ENCODE data around the gene SCAI.
A peak's percentile ranks its signal among the peaks of the same experiment; 100 is the strongest.
"Not testable (repeated sequence)": the region's sequence is repeated elsewhere in the genome, so short reads cannot be mapped to it uniquely, and the experiment has no call there.

Gene SCAI

DNA sequence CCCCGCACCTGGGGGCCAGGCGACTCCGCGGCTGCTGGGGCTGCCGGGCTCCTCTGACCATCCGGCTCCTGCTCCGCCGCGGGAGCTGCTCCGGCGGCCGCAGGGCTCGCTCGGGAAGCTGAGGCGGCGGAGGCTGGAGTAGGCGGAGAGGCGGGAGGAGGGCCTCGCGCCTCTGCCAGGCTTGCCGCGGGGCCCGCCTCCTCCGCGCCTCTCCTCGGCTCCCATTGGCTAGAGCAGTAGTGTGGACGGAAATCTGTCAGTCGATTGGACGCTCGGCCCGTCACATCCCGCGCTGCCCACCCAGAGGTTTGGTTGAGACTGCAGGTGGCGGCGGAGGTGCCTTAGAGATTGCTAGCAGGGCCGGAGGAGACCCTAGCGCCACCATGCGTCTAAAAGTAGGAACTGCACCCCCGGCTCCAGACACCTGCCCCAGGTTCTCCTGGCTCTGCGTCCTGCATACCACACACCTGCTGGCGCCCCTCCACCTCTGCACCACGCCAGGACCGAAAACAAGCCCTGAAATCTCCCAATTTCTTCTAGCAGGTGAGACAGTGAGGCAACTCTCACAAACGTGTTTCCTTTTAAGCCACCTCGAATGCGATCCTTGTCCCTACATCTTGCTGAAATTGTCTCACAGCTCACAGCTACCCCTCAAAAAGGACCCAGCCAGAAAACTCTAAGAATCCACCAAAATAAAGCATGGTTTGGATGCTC, at the start of gene SCAI:
TSS of gene SCAI (minus strand) at position 152 of the 714 bp plus-strand sequence. CDS start at position 61, 91 bp downstream.
- no peaks in the 10 kb centered on the region for H3K9me3 ChIP-seq (ENCODE audit: low read depth, low read length)
- peak; percentile 90 for DNase-seq (ENCODE audit: low read depth, low spot score)
- H3K4me3 ChIP-seq = peak within 1 kb of the TSS; percentile 77
- no peak within 1 kb of the TSS for H3K27ac ChIP-seq
- H3K36me3 ChIP-seq (ENCODE audit: insufficient read depth, low read length) = peaks cover 3% of the 10 kb centered on the region; the same call in 1 of the 2 replicates
- TF ChIP-seq FOXP2 (optimal IDR thresholded peaks at IDR 0.05; ENCODE audit: control extremely low read depth, extremely low read length, insufficient read depth) (no peak), POLR2AphosphoS5 (IDR thresholded peaks at IDR 0.05; ENCODE audit: borderline replicate concordance, low read depth, low read length) (peak; percentile 75; the same call in 1 of the 2 replicates)
- H3K9ac ChIP-seq (ENCODE audit: insufficient read length) = peak within 1 kb of the TSS; percentile 74

DNA sequence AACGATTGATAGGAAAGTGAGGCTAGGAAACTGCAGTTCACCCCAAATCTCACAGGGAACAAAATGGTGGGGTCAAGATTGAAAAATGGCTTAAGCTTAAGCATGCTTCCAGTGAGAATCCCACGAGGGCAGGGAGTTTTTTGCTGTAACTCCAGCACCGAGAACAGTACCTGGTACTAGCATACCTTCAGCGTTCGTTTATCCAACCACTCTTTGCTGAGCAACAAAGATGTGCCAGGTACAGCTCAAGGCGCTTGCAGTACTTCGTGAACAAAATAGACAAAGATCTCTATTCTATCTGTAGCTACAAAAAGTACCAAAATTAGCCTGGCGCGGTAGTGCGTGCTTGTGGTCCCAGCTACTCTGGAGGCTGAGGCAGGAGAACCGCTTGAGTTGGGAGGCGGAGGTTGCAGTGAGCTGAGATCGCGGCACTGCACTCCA, 47.1 kb upstream of the SCAI start:
- Histone ChIP-seq H3K9ac (ENCODE audit: insufficient read length) (peak overlapping the region; percentile 96), H3K4me3 (peak overlapping the region; percentile 89), H3K27ac (peak overlapping the region; percentile 89), H3K36me3 (ENCODE audit: insufficient read depth, low read length) (no peaks in the 10 kb centered on the region), H3K9me3 (ENCODE audit: low read depth, low read length) (no peaks in the 10 kb centered on the region)
- no peak for DNase-seq (ENCODE audit: low read depth, low spot score)
- TF ChIP-seq FOXP2 (optimal IDR thresholded peaks at IDR 0.05; ENCODE audit: control extremely low read depth, extremely low read length, insufficient read depth) (no peak), POLR2AphosphoS5 (IDR thresholded peaks at IDR 0.05; ENCODE audit: borderline replicate concordance, low read depth, low read length) (no peak), EZH2 (IDR thresholded peaks at IDR 0.05) (no peak)

DNA sequence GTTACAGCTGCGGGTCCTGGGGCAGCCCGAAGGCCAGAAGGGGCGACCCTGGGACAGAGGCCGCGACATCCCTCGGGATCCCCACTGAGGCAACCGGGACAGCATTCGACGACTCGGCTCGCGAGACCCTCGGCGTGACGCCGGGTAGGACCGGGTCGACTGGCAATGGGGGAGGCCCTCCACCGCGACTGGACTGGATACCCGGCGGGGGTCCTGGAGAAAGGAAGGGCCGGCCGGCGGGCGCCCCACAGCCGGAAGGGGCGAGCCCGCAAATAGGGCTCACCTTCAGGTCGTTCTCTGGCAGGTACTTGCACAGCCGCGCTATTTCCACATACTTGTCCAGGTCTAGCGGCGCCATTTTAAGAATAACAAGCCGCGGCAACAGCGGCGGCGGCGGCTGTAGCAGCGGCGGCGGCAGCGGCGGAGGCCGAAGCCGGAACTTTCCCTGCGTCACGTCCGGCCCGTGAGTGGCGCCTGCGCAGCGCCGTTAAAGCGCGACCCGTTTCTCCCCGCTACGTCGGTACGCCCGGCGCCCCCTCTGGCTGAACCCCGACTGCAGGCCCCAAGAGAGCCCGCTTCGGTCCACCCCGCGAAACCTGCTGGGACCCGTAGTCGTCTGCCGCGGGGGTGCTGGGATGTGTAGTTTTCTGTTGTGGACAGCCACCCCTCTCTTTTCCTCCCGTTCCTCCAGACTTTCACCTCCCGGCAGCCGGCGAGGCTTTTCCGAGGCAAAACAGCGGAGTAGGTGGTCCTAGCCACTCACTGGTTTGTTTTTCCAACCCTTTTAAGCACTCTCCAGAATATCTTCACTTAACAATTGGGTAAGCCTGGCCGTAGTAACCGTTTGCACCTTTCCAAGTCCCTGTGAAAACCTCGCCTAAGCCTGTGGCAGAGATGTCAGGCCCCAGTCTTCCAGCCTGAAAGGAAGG, 46.3 kb upstream of the SCAI start, which contains the start of gene PPP6C:
TSS of gene PPP6C (minus strand) at position 443 of the 929 bp plus-strand sequence. CDS start at position 358, 85 bp downstream.
- H3K9me3 ChIP-seq (ENCODE audit: low read depth, low read length) = no peaks in the 10 kb centered on the region
- H3K9ac ChIP-seq (ENCODE audit: insufficient read length) = peak within 1 kb of the TSS; percentile 96
- peak; percentile 55 for DNase-seq (ENCODE audit: low read depth, low spot score)
- H3K36me3 ChIP-seq (ENCODE audit: insufficient read depth, low read length) = no peaks in the 10 kb centered on the region
- TF ChIP-seq EZH2 (IDR thresholded peaks at IDR 0.05) (no peak), POLR2AphosphoS5 (IDR thresholded peaks at IDR 0.05; ENCODE audit: borderline replicate concordance, low read depth, low read length) (peak; percentile 82), FOXP2 (optimal IDR thresholded peaks at IDR 0.05; ENCODE audit: control extremely low read depth, extremely low read length, insufficient read depth) (peak; percentile 34)
- peak within 1 kb of the TSS; percentile 89 for H3K27ac ChIP-seq
- H3K4me3 ChIP-seq = peak within 1 kb of the TSS; percentile 89

DNA sequence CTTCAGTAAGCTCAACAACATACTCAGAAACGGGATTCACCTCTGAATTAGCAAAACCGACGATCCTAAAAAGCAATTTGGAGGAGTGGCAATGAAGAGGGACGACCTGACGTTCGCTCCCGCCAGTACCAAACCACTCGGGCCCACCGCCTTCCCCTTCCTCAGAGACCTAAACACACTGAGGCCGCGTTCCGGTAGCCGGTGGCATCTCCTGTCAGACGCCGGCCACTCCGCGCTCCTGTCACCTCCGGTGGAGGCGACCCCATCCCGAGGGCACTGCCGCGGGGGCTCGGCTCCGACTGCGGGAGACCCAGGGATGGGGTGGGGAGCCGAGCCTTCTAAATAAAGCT, 45.7 kb upstream of the SCAI start:
- Histone ChIP-seq H3K27ac (peak overlapping the region; percentile 89; the same call in 1 of the 2 replicates), H3K9me3 (ENCODE audit: low read depth, low read length) (no peaks in the 10 kb centered on the region), H3K4me3 (peak overlapping the region; percentile 89), H3K9ac (ENCODE audit: insufficient read length) (peak overlapping the region; percentile 96), H3K36me3 (ENCODE audit: insufficient read depth, low read length) (peaks cover under 1% of the 10 kb centered on the region; the same call in 1 of the 2 replicates)
- no peak for DNase-seq (ENCODE audit: low read depth, low spot score)
- TF ChIP-seq POLR2AphosphoS5 (IDR thresholded peaks at IDR 0.05; ENCODE audit: borderline replicate concordance, low read depth, low read length) (no peak), FOXP2 (optimal IDR thresholded peaks at IDR 0.05; ENCODE audit: control extremely low read depth, extremely low read length, insufficient read depth) (no peak), EZH2 (IDR thresholded peaks at IDR 0.05) (no peak)

DNA sequence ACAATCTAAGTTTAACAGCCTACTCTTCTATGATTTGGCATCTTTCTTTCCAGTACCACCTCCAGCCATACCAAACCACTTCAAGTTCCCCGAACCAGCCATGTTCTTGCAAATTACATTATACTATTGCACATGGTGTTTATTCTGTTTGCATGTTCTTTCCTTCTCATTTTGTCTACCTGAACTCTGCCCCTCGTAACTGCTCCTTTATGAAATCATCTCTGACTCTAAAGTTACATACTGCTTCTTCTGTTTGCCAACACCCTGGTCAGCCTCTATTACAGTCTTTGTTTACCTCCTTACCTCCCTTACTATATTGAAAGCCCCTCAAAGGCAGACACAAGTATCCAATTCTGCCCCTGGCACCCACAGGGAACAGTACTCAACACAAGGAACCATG, 40.2 kb upstream of the SCAI start:
- Histone ChIP-seq H3K36me3 (ENCODE audit: insufficient read depth, low read length) (peaks cover 10% of the 10 kb centered on the region; the same call in 1 of the 2 replicates), H3K4me3 (no peak overlapping the region), H3K9me3 (ENCODE audit: low read depth, low read length) (no peaks in the 10 kb centered on the region), H3K9ac (ENCODE audit: insufficient read length) (no peak overlapping the region), H3K27ac (no peak overlapping the region)
- TF ChIP-seq FOXP2 (optimal IDR thresholded peaks at IDR 0.05; ENCODE audit: control extremely low read depth, extremely low read length, insufficient read depth) (no peak), EZH2 (IDR thresholded peaks at IDR 0.05) (no peak), POLR2AphosphoS5 (IDR thresholded peaks at IDR 0.05; ENCODE audit: borderline replicate concordance, low read depth, low read length) (no peak)
- no peak for DNase-seq (ENCODE audit: low read depth, low spot score)

DNA sequence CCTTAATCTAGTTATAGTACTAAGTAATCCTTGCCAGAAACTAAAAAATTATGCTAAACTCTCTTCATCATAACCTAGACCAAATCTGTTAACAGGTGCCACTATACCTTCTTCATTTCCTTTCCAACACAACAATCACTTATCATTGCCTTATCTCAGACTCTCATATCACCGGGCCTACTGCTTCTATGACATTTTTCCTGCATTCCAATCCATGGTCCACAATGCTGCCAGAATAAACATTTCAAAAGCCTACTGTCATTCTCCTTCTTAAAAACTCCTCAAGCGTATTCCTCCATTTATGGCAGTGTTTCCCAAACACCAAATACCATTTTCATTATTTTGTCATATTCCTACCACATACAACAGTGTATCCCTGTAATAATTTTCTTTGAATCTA, 39.7 kb upstream of the SCAI start:
- Histone ChIP-seq H3K9ac (ENCODE audit: insufficient read length) (no peak overlapping the region), H3K9me3 (ENCODE audit: low read depth, low read length) (no peaks in the 10 kb centered on the region), H3K27ac (no peak overlapping the region), H3K36me3 (ENCODE audit: insufficient read depth, low read length) (peaks cover 16% of the 10 kb centered on the region; the same call in 1 of the 2 replicates), H3K4me3 (no peak overlapping the region)
- TF ChIP-seq EZH2 (IDR thresholded peaks at IDR 0.05) (no peak), POLR2AphosphoS5 (IDR thresholded peaks at IDR 0.05; ENCODE audit: borderline replicate concordance, low read depth, low read length) (no peak), FOXP2 (optimal IDR thresholded peaks at IDR 0.05; ENCODE audit: control extremely low read depth, extremely low read length, insufficient read depth) (no peak)
- DNase-seq (ENCODE audit: low read depth, low spot score) = no peak

DNA sequence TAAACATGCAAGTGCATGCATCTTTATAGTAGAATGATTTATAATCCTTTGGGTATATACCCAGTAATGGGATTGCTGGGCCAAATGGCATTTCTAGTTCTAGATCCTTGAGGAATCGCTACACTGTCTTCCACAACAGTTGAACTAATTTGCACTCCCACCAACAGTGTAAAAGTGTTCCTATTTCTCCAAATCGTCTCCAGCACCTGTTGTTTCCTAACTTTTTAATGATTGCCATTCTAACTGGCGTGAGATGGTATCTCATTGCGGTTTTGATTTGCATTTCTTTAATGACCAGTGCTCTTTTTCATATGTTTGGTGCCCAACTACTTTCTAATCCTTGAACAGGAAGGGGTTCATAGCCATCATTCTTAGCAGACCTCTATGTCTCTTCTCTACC, 38.4 kb upstream of the SCAI start:
- H3K36me3 ChIP-seq (ENCODE audit: insufficient read depth, low read length) = peaks cover 17% of the 10 kb centered on the region; the same call in 1 of the 2 replicates
- not testable (repeated sequence) for H3K27ac ChIP-seq; H3K4me3 ChIP-seq; H3K9ac ChIP-seq (ENCODE audit: insufficient read length); DNase-seq (ENCODE audit: low read depth, low spot score); H3K9me3 ChIP-seq (ENCODE audit: low read depth, low read length)

DNA sequence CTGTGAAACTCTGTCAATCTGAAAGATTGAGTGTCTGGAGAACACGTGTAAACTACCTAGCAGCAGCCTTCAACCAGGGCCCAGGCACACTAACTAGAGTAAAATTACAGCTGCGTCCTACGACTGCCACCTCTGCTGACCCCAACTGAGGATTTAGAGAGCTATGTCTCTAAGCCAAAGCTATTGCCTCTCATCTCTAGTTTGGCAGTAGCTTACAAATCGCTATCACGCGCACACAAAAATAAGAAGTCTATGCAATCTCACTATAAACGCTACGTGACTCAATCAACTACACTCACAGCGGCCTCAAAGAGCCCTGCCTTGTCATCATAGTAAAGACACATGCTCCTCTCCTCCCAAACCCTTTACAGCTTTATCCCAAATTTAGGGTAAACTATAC, 37.5 kb upstream of the SCAI start:
- no peak overlapping the region for H3K27ac ChIP-seq
- TF ChIP-seq EZH2 (IDR thresholded peaks at IDR 0.05) (no peak), FOXP2 (optimal IDR thresholded peaks at IDR 0.05; ENCODE audit: control extremely low read depth, extremely low read length, insufficient read depth) (no peak), POLR2AphosphoS5 (IDR thresholded peaks at IDR 0.05; ENCODE audit: borderline replicate concordance, low read depth, low read length) (no peak)
- DNase-seq (ENCODE audit: low read depth, low spot score) = no peak
- no peaks in the 10 kb centered on the region for H3K9me3 ChIP-seq (ENCODE audit: low read depth, low read length)
- H3K9ac ChIP-seq (ENCODE audit: insufficient read length) = no peak overlapping the region
- H3K36me3 ChIP-seq (ENCODE audit: insufficient read depth, low read length) = peaks cover 17% of the 10 kb centered on the region; the same call in 1 of the 2 replicates
- no peak overlapping the region for H3K4me3 ChIP-seq

DNA sequence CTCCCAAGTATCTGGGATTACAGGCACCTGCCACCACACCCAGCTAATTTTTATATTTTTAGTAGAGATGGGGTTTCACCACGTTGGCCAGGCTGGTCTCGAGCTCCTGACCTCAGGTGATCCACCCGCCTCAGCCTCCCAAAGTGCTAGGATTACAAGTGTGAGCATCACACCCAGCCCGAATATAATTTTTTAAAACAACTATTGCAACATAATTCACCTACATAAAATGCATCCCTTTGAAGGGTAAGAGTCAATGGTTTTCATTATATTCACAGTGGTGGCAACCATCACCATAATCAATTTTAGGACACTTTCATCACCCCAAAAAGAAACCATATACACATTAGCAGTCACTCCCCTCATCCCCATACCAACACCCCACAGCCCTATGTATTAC, 36.4 kb upstream of the SCAI start:
- not testable (repeated sequence) for DNase-seq (ENCODE audit: low read depth, low spot score); H3K27ac ChIP-seq; H3K9me3 ChIP-seq (ENCODE audit: low read depth, low read length); H3K4me3 ChIP-seq; H3K9ac ChIP-seq (ENCODE audit: insufficient read length)
- H3K36me3 ChIP-seq (ENCODE audit: insufficient read depth, low read length) = peaks cover 17% of the 10 kb centered on the region; the same call in 1 of the 2 replicates

All from SK-N-MC (cell line).